HL-60 (cell line): Measurements from ENCODE around the gene PLPPR4.

Experiments used
- GABPA ChIP-seq: IDR thresholded peaks from 2 replicates; pipeline ENCODE4 v1.6.1; 2012; ENCODE audit warnings: low read depth
- POLR2AphosphoS5 ChIP-seq: IDR thresholded peaks from 2 replicates; pipeline ENCODE4 v1.6.1; 2012; ENCODE audit warnings: low read depth
- SPI1 ChIP-seq: IDR thresholded peaks from 2 replicates; pipeline ENCODE4 v1.6.1; 2012; ENCODE audit warnings: low read depth, mild to moderate bottlenecking, borderline replicate concordance
- TF ChIP-seq, protein P1 (sequence below): IDR thresholded peaks from one replicate; pipeline ENCODE4 v1.5.1; 2011; ENCODE audit warnings: low read length, control low read depth, inconsistent platforms; ENCODE audit not compliant: insufficient read depth
- TF ChIP-seq, protein P2 (sequence below): IDR thresholded peaks from 2 replicates; pipeline ENCODE4 v1.6.1; 2012; ENCODE audit warnings: low read depth; ENCODE audit not compliant: insufficient replicate concordance

DNA sequence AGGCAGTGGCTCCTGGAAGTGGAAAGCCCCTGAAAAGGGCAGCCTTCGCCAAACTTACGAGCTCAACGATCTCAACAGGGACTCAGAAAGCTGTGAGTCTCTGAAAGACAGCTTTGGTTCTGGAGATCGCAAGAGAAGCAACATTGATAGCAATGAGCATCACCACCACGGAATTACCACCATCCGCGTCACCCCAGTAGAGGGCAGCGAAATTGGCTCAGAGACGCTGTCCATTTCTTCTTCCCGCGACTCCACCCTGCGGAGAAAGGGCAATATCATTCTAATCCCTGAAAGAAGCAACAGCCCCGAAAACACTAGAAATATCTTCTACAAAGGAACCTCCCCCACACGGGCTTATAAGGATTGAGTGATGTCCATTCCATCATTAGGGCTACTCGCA is 42.4 kb downstream of the PLPPR4 start:
- TF ChIP-seq, protein P1, sequence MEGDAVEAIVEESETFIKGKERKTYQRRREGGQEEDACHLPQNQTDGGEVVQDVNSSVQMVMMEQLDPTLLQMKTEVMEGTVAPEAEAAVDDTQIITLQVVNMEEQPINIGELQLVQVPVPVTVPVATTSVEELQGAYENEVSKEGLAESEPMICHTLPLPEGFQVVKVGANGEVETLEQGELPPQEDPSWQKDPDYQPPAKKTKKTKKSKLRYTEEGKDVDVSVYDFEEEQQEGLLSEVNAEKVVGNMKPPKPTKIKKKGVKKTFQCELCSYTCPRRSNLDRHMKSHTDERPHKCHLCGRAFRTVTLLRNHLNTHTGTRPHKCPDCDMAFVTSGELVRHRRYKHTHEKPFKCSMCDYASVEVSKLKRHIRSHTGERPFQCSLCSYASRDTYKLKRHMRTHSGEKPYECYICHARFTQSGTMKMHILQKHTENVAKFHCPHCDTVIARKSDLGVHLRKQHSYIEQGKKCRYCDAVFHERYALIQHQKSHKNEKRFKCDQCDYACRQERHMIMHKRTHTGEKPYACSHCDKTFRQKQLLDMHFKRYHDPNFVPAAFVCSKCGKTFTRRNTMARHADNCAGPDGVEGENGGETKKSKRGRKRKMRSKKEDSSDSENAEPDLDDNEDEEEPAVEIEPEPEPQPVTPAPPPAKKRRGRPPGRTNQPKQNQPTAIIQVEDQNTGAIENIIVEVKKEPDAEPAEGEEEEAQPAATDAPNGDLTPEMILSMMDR, result no peak
- no peak for TF ChIP-seq SPI1
- TF ChIP-seq POLR2AphosphoS5, result no peak
- TF ChIP-seq, protein P2, sequence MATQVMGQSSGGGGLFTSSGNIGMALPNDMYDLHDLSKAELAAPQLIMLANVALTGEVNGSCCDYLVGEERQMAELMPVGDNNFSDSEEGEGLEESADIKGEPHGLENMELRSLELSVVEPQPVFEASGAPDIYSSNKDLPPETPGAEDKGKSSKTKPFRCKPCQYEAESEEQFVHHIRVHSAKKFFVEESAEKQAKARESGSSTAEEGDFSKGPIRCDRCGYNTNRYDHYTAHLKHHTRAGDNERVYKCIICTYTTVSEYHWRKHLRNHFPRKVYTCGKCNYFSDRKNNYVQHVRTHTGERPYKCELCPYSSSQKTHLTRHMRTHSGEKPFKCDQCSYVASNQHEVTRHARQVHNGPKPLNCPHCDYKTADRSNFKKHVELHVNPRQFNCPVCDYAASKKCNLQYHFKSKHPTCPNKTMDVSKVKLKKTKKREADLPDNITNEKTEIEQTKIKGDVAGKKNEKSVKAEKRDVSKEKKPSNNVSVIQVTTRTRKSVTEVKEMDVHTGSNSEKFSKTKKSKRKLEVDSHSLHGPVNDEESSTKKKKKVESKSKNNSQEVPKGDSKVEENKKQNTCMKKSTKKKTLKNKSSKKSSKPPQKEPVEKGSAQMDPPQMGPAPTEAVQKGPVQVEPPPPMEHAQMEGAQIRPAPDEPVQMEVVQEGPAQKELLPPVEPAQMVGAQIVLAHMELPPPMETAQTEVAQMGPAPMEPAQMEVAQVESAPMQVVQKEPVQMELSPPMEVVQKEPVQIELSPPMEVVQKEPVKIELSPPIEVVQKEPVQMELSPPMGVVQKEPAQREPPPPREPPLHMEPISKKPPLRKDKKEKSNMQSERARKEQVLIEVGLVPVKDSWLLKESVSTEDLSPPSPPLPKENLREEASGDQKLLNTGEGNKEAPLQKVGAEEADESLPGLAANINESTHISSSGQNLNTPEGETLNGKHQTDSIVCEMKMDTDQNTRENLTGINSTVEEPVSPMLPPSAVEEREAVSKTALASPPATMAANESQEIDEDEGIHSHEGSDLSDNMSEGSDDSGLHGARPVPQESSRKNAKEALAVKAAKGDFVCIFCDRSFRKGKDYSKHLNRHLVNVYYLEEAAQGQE, result no peak
- no peak for TF ChIP-seq GABPA
